ENCODE results near the gene PCNX2.
A peak's percentile ranks its signal among the peaks of the same experiment; 100 is the strongest.

PCNX2 gene

GRCh38 chr1:233255145-233255544 lies 40.4 kb downstream of the PCNX2 start:
- DNase-seq = no peak

DNA sequence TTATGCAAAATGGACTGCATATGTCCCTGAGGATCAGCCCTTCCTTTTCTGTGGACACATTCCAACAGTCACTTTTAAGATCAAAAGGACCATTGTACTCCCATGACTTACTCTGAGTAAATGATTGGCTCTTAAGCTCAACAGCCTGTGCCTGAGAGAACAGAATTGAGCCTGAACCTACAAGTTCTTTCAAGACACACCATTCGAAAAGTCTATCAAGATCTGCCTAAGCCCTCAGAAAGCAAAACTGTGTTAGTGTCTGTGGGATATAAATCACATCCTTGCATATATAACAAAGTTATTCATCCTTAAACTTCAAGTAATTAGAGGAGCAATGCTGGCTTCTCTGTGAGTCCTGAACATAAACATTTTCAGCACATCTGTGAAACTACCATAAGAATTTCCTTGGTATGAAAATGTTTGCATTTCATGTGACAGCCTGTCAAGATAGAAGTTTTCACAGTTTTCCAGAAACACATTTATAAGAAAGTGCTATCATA lies 41.6 kb downstream of the PCNX2 start:
- no peak for DNase-seq

DNA sequence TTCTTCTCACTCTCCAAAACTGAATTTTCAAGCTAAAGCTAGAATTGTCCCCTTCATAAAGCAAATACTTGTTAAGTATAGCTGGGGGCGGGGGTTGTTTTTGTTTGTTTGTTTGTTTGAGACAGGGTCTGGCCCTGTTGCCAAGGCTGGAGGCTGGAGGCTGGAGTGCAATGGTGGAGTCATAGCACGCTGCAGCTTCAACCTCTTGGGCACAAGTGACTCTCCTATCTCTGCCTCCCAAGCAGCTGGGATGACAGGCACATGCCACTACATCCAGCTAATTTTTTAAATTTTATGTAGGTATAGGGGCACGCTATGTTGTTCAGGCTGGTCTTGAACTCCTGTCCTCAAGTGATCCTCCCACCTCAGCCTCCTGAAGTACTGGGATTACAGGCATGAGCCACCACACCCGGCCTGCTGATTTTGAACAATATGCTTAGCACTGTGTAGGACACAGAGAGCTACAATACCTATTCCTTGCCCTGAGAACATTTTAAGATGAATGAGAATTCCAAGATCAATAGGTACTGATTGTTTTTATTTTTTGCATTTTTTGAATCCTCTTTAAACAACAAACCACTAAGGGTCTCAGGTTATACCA lies 42.2 kb downstream of the PCNX2 start:
- DNase-seq = no peak

DNA sequence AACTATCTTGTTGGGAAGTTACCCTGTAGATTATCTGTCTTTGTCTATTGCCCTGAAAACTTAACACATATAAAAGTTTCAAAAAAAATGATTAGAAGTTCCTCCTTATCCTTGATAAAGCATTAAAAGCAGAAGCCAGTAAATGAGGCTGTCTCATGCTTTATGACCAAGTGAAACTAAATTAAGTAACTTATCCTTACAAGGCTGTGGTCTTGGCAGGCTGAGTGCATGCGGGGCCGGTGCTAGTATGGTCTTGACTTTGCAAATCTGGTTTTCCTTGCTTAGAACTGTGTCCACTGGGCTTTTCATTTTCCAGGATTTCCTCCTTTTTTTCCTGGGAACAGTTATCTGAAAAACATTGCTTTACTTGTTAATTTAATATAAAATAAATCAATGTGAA lies 43.1 kb downstream of the PCNX2 start:
- no peak for DNase-seq

DNA sequence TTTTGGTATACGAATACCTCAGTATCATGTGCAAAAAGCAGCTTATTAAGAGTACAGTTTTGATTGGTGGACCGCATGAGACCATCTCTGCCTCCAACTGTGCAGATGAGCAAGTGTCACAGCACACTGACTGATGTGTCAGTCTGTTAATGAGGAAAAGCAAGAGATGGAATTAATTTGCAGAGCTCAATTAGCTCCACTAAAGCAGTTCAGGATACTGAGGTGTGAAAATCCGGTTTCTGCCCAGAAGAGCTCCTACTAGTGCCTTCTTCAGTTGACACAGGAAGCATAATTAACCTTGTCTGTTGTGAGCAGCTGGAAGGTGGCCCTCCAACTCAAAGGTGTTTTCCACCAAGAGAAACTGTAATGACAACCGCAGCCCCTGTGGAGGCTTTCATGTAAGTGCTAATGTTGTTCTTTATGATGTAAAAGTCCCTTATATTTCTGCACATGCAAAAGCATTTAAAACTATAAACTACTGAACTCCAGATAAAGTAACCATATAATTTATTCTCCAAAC lies 44.3 kb downstream of the PCNX2 start:
- DNase-seq = no peak

GRCh38 chr1:233248014-233248413 lies 47.5 kb downstream of the PCNX2 start:
- no peak for DNase-seq

GRCh38 chr1:233246965-233247364 lies 48.6 kb downstream of the PCNX2 start:
- no peak for DNase-seq

- no peak for DNase-seq
Observed at GRCh38 chr1:233245191-233245765, 50.2 kb downstream of the PCNX2 start.

DNA sequence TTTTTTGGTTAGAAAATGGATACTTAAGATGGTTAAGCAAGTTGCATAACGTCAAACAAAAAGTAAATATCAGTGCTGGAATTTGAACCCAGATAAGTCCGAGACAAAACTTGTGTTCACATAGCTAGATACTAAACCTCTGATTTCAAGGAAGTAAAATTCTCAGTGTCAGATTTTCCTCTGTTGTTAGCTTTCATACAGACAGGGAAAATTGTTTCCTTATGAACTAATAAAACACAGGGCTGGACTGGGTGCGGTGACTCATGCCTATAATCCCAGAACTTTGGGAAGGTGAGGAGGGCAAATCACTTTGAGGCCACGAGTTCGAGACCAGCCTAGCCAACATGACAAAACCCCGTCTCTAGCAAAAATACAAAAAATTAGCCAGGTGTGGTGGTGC lies 51.3 kb downstream of the PCNX2 start:
- no peak for DNase-seq

DNA sequence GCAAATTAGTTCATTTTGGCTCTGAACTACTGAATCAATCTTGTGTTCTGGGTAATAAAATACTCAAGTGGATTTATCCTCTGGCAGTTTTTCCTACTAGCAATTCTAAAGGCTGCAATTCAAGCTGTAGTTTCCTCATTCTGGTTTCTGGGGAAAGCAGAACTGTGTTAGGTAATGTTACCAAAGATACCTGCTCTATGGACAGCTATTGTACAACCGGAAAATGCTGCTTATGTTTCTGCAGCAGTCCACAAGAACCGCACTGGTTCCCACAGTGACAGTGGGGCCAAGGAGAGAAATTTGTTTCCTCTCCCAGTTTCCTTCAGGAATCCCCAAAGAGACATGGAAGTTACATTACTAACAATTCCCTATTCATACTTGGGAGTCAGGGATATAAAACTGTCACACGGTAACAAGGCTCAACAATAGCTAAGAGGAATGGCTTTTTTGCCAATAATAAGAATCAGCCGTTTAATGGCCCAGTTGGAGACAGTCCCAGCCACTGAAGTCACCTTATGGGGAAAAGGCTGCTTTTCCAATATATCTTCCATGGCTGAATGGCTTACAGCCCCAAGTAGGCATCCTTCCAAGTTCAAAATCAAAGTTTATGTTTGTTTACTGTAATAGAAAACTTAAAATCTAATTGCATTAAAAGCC lies 52.6 kb downstream of the PCNX2 start:
- no peak for DNase-seq

GRCh38 chr1:233241759-233242158 lies 53.8 kb downstream of the PCNX2 start:
- DNase-seq = no peak

DNA sequence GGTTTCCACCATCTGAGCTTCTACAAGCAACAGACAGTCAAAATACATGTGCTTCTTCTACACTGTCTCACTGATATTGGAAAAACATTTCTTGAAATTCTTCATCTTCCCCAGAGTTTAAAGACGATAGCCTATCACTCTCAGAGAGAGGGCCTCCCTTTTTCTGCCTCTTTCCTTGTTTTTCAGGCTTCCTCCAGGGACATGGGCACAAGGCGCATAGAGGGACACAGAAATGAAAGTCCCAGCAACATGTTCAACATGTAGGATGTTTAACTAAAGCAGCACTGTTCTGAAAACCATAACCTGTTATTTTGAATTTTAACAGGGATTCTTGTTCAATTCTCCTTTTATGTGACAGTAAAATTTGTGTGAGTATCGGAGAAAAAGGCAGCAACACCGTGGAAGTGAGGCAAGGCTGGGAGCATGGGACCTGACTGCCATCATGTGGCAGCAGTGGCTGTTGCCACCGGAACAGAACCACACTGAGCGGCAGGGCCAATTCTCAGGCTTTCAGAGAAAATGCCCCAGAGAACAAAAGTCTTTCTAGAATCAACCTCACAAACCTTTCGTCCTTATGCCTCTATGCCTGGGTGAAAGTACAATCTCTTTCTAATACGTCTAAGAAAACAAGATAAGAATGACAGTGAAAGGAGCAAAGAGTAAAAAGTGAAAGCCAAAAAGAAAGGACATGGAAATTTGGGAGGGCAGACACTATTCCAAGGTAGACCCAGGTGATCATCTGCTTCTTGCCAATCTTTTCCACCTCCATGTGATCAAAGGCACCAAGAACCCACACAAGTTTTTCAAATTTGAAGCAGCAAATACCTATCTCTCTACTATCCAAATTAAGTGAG lies 54.5 kb downstream of the PCNX2 start:
- DNase-seq = peak; percentile 4

- no peak for DNase-seq
Observed at GRCh38 chr1:233240371-233240770, 55.2 kb downstream of the PCNX2 start.

DNA sequence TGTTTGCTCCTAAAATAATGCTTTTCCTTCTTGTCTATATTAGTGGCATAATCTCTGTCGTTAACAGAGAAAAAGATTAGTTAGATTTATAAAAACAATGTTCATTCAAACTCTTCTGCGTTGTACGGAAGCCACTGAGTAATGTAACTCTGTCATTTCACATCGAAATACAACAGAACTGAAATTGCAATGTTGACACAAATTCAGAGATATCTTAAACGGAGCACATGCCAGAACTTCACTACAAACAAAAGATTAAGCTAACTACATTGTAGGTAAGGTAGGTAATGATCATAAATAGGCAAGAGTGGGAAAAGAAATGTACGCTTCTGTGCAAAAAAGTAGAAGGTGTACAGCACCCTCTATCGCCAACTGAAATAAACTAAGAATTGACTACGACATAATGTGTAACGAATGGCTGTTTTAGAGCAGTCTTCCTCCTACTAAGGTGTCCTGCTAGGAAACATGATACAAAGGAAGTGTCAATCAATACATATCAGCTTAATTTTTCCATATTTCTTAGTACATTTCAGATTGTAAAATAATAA lies 56.6 kb downstream of the PCNX2 start:
- DNase-seq = no peak

GRCh38 chr1:233237647-233238046 lies 57.9 kb downstream of the PCNX2 start:
- no peak for DNase-seq

DNA sequence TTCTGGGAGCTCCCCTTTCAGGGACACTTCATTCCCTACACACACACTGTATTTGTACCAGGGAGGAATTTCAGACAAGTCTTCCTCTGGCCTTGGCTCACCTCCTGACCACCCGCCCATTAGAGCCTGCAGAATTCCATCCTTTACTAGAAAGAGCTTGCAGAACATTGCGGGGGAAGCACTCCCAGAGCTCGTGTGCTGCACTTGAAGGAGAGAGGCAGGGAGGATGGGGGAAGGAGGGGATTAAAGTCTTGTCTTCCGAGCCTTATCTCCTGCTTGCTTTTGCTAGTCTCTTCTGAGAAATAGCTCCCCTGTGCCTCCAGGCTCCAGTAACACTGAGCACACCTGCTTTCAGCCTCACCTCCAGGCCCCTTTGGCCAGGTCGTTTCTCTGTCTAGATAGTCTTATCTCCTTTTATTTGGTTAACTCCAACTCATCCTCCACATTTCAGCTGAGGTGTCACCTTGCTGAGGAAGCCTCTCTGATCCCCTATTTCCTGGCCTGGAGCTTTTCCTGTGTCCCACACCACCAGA lies 62.0 kb downstream of the PCNX2 start:
- no peak for DNase-seq

- DNase-seq = no peak
Observed at GRCh38 chr1:233230011-233230410, 65.5 kb downstream of the PCNX2 start.

DNA sequence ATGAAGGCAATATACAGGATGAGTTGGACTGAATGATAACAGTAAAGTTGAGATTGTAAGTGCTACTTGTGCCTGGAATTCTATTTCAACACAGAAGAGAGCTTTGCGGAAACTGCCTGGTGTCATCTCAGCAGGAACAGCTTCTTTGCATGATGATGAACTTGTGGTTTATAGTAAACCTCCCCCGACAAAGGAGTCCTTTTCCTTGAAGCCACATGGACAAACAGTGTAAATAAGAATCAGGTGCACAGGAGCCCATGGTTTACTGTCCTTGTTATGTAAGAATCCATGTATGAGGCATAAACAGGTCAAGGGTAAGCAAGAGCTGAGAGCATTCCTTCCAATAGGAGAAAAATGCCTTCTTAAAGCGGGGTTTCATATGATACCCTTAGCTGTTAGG lies 66.2 kb downstream of the PCNX2 start:
- DNase-seq = no peak

GRCh38 chr1:233227930-233228465 lies 67.5 kb downstream of the PCNX2 start:
- DNase-seq = no peak

GRCh38 chr1:233224311-233224710 lies 71.2 kb downstream of the PCNX2 start:
- DNase-seq = no peak

DNA sequence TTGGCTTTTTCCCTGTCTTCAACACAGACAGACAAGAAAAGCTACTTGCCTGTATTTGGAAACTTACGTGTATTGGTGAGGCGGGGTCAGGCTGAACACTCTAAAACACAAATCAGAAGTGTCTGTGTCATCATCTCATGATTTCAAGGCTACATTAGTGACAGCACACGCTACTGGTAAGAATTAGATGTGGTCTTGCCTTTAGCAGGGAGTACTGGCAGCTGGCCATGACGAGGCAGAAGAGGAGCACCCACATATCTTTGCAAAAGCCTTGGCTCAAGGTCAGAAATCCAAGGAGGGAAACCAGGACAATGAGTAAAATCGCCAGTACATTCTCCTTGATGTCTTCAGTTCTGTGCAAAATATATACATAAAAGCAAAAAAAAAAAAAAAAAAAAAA lies 77.7 kb downstream of the PCNX2 start:
- DNase-seq = no peak

DNA sequence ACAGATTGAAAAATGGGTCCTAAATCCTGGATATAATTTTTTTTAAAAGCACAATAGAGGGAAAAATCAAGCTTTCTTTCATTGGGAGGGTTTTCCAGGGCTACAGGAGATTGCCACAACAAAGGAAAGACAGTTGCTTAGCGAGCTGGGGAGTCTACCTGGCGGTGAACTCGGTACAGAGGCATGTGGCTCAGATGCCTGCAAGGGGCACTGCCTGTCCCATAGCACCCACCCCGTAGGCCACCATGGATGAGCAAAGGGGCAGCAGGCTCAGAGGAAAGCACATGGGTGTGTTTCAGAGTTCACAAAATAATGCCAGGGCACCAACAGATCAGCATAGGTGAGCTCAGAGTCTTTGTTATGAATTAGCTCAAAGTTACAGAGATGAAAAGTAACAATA lies 79.5 kb downstream of the PCNX2 start:
- DNase-seq = no peak
